IMR-90 (cell line): ENCODE measurements around the gene PSMA3. TPM values are rescaled to one million over a fixed set of nuclear protein-coding genes. Genes with fewer than 3 reads are reported as not detected.

Source experiments
- ATAC-seq: fragments of 200-7000 bp; cut with Tn5 transposase; 2 replicates; pipeline ENCODE4 v1.9.1; 2020; ENCODE audit warnings: low read depth, mild to moderate bottlenecking, moderate library complexity
- BruUV-seq: library from RNA; stranded (reverse); fragments of 400-500 nt; replicated peaks from 2 replicates; lab custom pipeline; 2021; lab: Mats Ljungman, UMichigan
- CTCF ChIA-PET: fragments of 300-600 bp; formaldehyde crosslinking; extraction: SDS; loops from one replicate; lab custom pipeline; 2021; ENCODE audit warnings: antibody characterized with exemption; lab: Yijun Ruan, JAX
- POLR2A ChIA-PET: fragments of 300-600 bp; sonication (Branson Sonifier 250); formaldehyde crosslinking; loops from one replicate; lab custom pipeline; 2022; ENCODE audit warnings: antibody characterized with exemption; ENCODE audit not compliant: unreplicated experiment; lab: Charles Lee
- DNase-seq: peaks from one replicate; pipeline ENCODE4 v3.0.0; 2013
- H2AFZ ChIP-seq: replicated peaks from 2 replicates; pipeline ENCODE3; 2013; ENCODE audit warnings: low read length, mild to moderate bottlenecking; ENCODE audit not compliant: poor library complexity
- H2AK5ac ChIP-seq: 2 replicates; pipeline ENCODE4 v1.6.1; 2013; ENCODE audit warnings: low read depth, low read length, inconsistent platforms
- H2AK9ac ChIP-seq: replicated peaks from 2 replicates; pipeline ENCODE3; 2013; ENCODE audit warnings: mild to moderate bottlenecking, low read depth, low read length, moderate library complexity; ENCODE audit not compliant: poor library complexity
- H2BK120ac ChIP-seq: 2 replicates; pipeline ENCODE4 v1.6.1; 2013; ENCODE audit warnings: low read depth, low read length, inconsistent platforms
- H2BK15ac ChIP-seq: 3 replicates; pipeline ENCODE4 v1.6.1; 2013; ENCODE audit warnings: low read depth, low read length, inconsistent platforms
- H2BK20ac ChIP-seq: 2 replicates; pipeline ENCODE4 v1.6.1; 2013; ENCODE audit warnings: low read depth, mild to moderate bottlenecking, inconsistent platforms, low read length, moderate library complexity
- H2BK5ac ChIP-seq: 2 replicates; pipeline ENCODE4 v1.6.1; 2013; ENCODE audit warnings: mild to moderate bottlenecking, low read depth, low read length, inconsistent platforms; ENCODE audit not compliant: poor library complexity, severe bottlenecking
- H3K14ac ChIP-seq: replicated peaks from 2 replicates; pipeline ENCODE4 v1.6.1; 2013; ENCODE audit warnings: low read depth, low read length, inconsistent platforms
- H3K18ac ChIP-seq: 2 replicates; pipeline ENCODE4 v1.6.1; 2013; ENCODE audit warnings: low read depth, low read length, control low read depth
- H3K23ac ChIP-seq: 2 replicates; pipeline ENCODE4 v1.6.1; 2013; ENCODE audit warnings: low read depth, low read length, inconsistent platforms
- H3K27ac ChIP-seq: 2 replicates; pipeline ENCODE4 v1.5.1; 2013; ENCODE audit warnings: mild to moderate bottlenecking, control low read depth, low read length; ENCODE audit not compliant: insufficient read depth
- H3K27me3 ChIP-seq: 2 replicates; pipeline ENCODE4 v1.6.1; 2013; ENCODE audit warnings: low read length; ENCODE audit not compliant: control insufficient read depth, insufficient read depth
- H3K36me3 ChIP-seq: 2 replicates; pipeline ENCODE4 v1.6.1; 2013; ENCODE audit warnings: low read length, mixed read lengths; ENCODE audit not compliant: control insufficient read depth, insufficient read depth
- H3K4ac ChIP-seq: 2 replicates; pipeline ENCODE4 v1.6.1; 2013; ENCODE audit warnings: low read depth, low read length, inconsistent platforms
- H3K4me1 ChIP-seq: 2 replicates; pipeline ENCODE4 v1.6.1; 2013; ENCODE audit warnings: low read length, mixed read lengths; ENCODE audit not compliant: control insufficient read depth, insufficient read depth
- H3K4me2 ChIP-seq: 2 replicates; pipeline ENCODE4 v1.6.1; 2013; ENCODE audit warnings: low read depth, mild to moderate bottlenecking, control low read depth, low read length, moderate library complexity
- H3K4me3 ChIP-seq: 2 replicates; pipeline ENCODE4 v1.5.1; 2013; ENCODE audit warnings: low read depth, mild to moderate bottlenecking, control low read depth, low read length, moderate library complexity; ENCODE audit not compliant: insufficient read depth
- H3K56ac ChIP-seq: 2 replicates; pipeline ENCODE4 v1.6.1; 2013; ENCODE audit warnings: low read length, inconsistent platforms; ENCODE audit not compliant: insufficient read depth; ENCODE audit errors: extremely low read depth
- H3K79me1 ChIP-seq, 2 experiments: 2 replicates each; pipeline ENCODE4 v1.6.1; 2013; ENCODE audit warnings: low read length in 2 of 2, inconsistent platforms in 1 of 2, low read depth in 1 of 2
- H3K9ac ChIP-seq: 2 replicates; pipeline ENCODE4 v1.6.1; 2013; ENCODE audit warnings: low read depth, low read length, control low read depth
- H3K9me1 ChIP-seq: 2 replicates; pipeline ENCODE4 v1.6.1; 2013; ENCODE audit warnings: low read length, inconsistent platforms; ENCODE audit not compliant: insufficient read depth
- H3K9me3 ChIP-seq: 2 replicates; pipeline ENCODE4 v1.6.1; 2013; ENCODE audit warnings: low read length; ENCODE audit not compliant: control insufficient read depth, insufficient read depth
- H4K20me1 ChIP-seq: 2 replicates; pipeline ENCODE4 v1.6.1; 2013; ENCODE audit warnings: low read length, inconsistent platforms; ENCODE audit not compliant: insufficient read depth
- H4K5ac ChIP-seq: 2 replicates; pipeline ENCODE4 v1.6.1; 2013; ENCODE audit warnings: mild to moderate bottlenecking, low read depth, low read length, control low read depth
- H4K8ac ChIP-seq, 2 experiments: 2 replicates each; pipeline ENCODE4 v1.6.1; 2013; ENCODE audit warnings: low read depth in 2 of 2, low read length in 2 of 2, control low read depth in 1 of 2, inconsistent platforms in 1 of 2
- H4K91ac ChIP-seq: 2 replicates; pipeline ENCODE4 v1.6.1; 2013; ENCODE audit warnings: low read depth, low read length, inconsistent platforms; ENCODE audit not compliant: insufficient read depth
- BHLHE40 ChIP-seq: fragments of 150-350 bp; IDR thresholded peaks from 2 replicates; pipeline ENCODE4 v1.6.1; 2016; ENCODE audit warnings: mild to moderate bottlenecking, low read depth, low read length
- CEBPB ChIP-seq: IDR thresholded peaks from 2 replicates; pipeline ENCODE4 v1.6.1; 2012; ENCODE audit warnings: low read depth, low read length, improper control_type of control experiment
- CHD1 ChIP-seq: IDR thresholded peaks from 2 replicates; pipeline ENCODE4 v1.6.1; 2012; ENCODE audit warnings: low read depth, low read length, improper control_type of control experiment
- FOS ChIP-seq: fragments of 150-350 bp; IDR thresholded peaks from 2 replicates; pipeline ENCODE4 v1.6.1; 2016; ENCODE audit warnings: low read depth, low read length
- MAFK ChIP-seq: IDR thresholded peaks from 2 replicates; pipeline ENCODE4 v1.6.1; 2012; ENCODE audit warnings: low read depth, low read length, improper control_type of control experiment
- MAZ ChIP-seq: IDR thresholded peaks from 2 replicates; pipeline ENCODE4 v1.6.1; 2012; ENCODE audit warnings: low read depth, mild to moderate bottlenecking, low read length, improper control_type of control experiment, moderate library complexity, borderline replicate concordance
- MXI1 ChIP-seq: IDR thresholded peaks from 2 replicates; pipeline ENCODE4 v1.6.1; 2012; ENCODE audit warnings: low read depth, mild to moderate bottlenecking, low read length, moderate library complexity, borderline replicate concordance
- NFE2L2 ChIP-seq: fragments of 150-350 bp; IDR thresholded peaks from 2 replicates; pipeline ENCODE4 v1.6.1; 2016; ENCODE audit warnings: low read depth, mild to moderate bottlenecking, low read length
- POLR2A ChIP-seq: IDR thresholded peaks from 2 replicates; pipeline ENCODE4 v1.6.1; 2012; ENCODE audit warnings: mild to moderate bottlenecking, low read depth, low read length
- RAD21 ChIP-seq: IDR thresholded peaks from 2 replicates; pipeline ENCODE4 v1.6.1; 2012; ENCODE audit warnings: low read length, improper control_type of control experiment
- RCOR1 ChIP-seq: IDR thresholded peaks from 2 replicates; pipeline ENCODE4 v1.6.1; 2012; ENCODE audit warnings: mild to moderate bottlenecking, low read length, improper control_type of control experiment; ENCODE audit not compliant: insufficient replicate concordance
- RFX5 ChIP-seq: IDR thresholded peaks from 2 replicates; pipeline ENCODE4 v1.8.0; 2012; ENCODE audit warnings: low read depth, mild to moderate bottlenecking, low read length, moderate library complexity
- SMC3 ChIP-seq: fragments of 150-350 bp; IDR thresholded peaks from 2 replicates; pipeline ENCODE4 v1.6.1; 2016; ENCODE audit warnings: low read depth, mild to moderate bottlenecking, antibody characterized with exemption, low read length, moderate library complexity
- USF2 ChIP-seq: fragments of 150-350 bp; IDR thresholded peaks from 2 replicates; pipeline ENCODE4 v1.6.1; 2017; ENCODE audit warnings: mild to moderate bottlenecking, antibody characterized with exemption, low read length, low read depth
- WGBS, 2 experiments: methylation state at CpG; one replicate each; pipeline versions ENCODE4 v1.1.5 to v1.1.7; 2013; ENCODE audit warnings: missing lambda C conversion rate in 2 of 2; ENCODE audit not compliant: insufficient read length in 1 of 2; ENCODE audit errors: extremely low coverage in 2 of 2; 5-methylcytosine and 5-hydroxymethylcytosine counted together
- dilution Hi-C: fragments of 300-500 bp; cut with HindIII; formaldehyde crosslinking; loops from one replicate; pipeline ENCODE4 v1.14.3; 2018; ENCODE audit warnings: low sequenced_read_pairs; ENCODE audit not compliant: unreplicated experiment
- in situ Hi-C: fragments of 300-500 bp; cut with MboI; formaldehyde crosslinking; loops from 3 replicates; pipeline ENCODE4 v1.14.3; 2019; ENCODE audit warnings: low sequenced_read_pairs, inconsistent platforms, mixed read lengths
- intact Hi-C: fragments of 100-400 bp; cut with micrococcal nuclease; formaldehyde crosslinking; loops from 2 replicates; pipeline ENCODE4 v1.10.0; 2022
- polyA plus RNA-seq, 3 experiments: library from polyadenylated mRNA; depleted of rRNA; stranded (reverse); fragments of >200 nt; gene quantifications; 2 replicates each; pipeline ENCODE4 v1.2.3, GENCODE V29; 2012; ENCODE audit warnings: low replicate concordance in 1 of 3
- total RNA-seq: library from RNA; depleted of rRNA; stranded (reverse); fragments of >200 nt; gene quantifications from 2 replicates; pipeline ENCODE4 v1.2.3, GENCODE V29; 2012
- TF ChIP-seq, protein P1 (sequence below): fragments of 150-350 bp; IDR thresholded peaks from 2 replicates; pipeline ENCODE4 v1.6.1; 2016; ENCODE audit warnings: low read depth, mild to moderate bottlenecking, low read length, moderate library complexity, borderline replicate concordance
- TF ChIP-seq, protein P2 (sequence below): conservative IDR thresholded peaks from 2 replicates; pipeline ENCODE4 v1.5.1; 2012; ENCODE audit warnings: mild to moderate bottlenecking, low read depth, low read length, improper control_type of control experiment

Gene PSMA3
- total and polyA plus RNA-seq, 2 of the 4 experiments (the other 2 are of a cell fraction) = 74.9 to 231 TPM

- peaks cover 10% of the 10 kb centered on the region; the same call in 1 of the 2 replicates for H3K36me3 ChIP-seq
- H3K27me3 ChIP-seq = no peaks in the 10 kb centered on the region
- TF ChIP-seq MXI1 = no peak
- TF ChIP-seq, protein P1, sequence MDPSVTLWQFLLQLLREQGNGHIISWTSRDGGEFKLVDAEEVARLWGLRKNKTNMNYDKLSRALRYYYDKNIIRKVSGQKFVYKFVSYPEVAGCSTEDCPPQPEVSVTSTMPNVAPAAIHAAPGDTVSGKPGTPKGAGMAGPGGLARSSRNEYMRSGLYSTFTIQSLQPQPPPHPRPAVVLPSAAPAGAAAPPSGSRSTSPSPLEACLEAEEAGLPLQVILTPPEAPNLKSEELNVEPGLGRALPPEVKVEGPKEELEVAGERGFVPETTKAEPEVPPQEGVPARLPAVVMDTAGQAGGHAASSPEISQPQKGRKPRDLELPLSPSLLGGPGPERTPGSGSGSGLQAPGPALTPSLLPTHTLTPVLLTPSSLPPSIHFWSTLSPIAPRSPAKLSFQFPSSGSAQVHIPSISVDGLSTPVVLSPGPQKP = no peak
- TF ChIP-seq CHD1 = no peak
- no peak for TF ChIP-seq CEBPB
- no peak for TF ChIP-seq RCOR1
- TF ChIP-seq, protein P2, sequence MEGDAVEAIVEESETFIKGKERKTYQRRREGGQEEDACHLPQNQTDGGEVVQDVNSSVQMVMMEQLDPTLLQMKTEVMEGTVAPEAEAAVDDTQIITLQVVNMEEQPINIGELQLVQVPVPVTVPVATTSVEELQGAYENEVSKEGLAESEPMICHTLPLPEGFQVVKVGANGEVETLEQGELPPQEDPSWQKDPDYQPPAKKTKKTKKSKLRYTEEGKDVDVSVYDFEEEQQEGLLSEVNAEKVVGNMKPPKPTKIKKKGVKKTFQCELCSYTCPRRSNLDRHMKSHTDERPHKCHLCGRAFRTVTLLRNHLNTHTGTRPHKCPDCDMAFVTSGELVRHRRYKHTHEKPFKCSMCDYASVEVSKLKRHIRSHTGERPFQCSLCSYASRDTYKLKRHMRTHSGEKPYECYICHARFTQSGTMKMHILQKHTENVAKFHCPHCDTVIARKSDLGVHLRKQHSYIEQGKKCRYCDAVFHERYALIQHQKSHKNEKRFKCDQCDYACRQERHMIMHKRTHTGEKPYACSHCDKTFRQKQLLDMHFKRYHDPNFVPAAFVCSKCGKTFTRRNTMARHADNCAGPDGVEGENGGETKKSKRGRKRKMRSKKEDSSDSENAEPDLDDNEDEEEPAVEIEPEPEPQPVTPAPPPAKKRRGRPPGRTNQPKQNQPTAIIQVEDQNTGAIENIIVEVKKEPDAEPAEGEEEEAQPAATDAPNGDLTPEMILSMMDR = no peak
- TF ChIP-seq SMC3 = no peak
- TF ChIP-seq RFX5 = no peak
- TF ChIP-seq USF2 = no peak
- TF ChIP-seq POLR2A = no peak
- no peak for TF ChIP-seq MAFK
- no peak for TF ChIP-seq MAZ
- TF ChIP-seq BHLHE40 = no peak
- TF ChIP-seq RAD21 = no peak
- no peak for TF ChIP-seq NFE2L2
- TF ChIP-seq FOS = no peak
- H4K20me1 ChIP-seq = no peaks in the 10 kb centered on the region
- H2BK120ac ChIP-seq = no peak overlapping the region
- 0 out of 4 replicates have a peak, but pooled peaks cover 0 to 7% of the 10 kb centered on the region in 2 experiments for H3K79me1 ChIP-seq
- no peak overlapping the region for H4K8ac ChIP-seq
- H3K9ac ChIP-seq = no peak overlapping the region
- H4K91ac ChIP-seq = no peak overlapping the region
- BruUV-seq = no TSS peak
- H2BK5ac ChIP-seq = no peak overlapping the region
- H3K4me3 ChIP-seq = no peak overlapping the region
- ATAC-seq = no peak
- H3K9me1 ChIP-seq = no peaks in the 10 kb centered on the region; the same call in 1 of the 2 replicates
- CTCF ChIA-PET = no interaction called here
- no peaks in the 10 kb centered on the region for H3K4me1 ChIP-seq
- no peak overlapping the region for H4K5ac ChIP-seq
- DNase-seq = no peak
- in situ Hi-C loops = no loop called here
- intact Hi-C loops = no loop called here
- H2AK9ac ChIP-seq = no peak overlapping the region
- H3K4ac ChIP-seq = no peak overlapping the region
- H3K56ac ChIP-seq = no peak overlapping the region
- no peak overlapping the region for H3K23ac ChIP-seq
- H3K4me2 ChIP-seq = no peak overlapping the region
- H2BK20ac ChIP-seq = no peak overlapping the region
- no peak overlapping the region for H3K27ac ChIP-seq
- no peak overlapping the region for H2BK15ac ChIP-seq
- H3K18ac ChIP-seq = no peak overlapping the region
- no peak overlapping the region for H2AK5ac ChIP-seq
- no CpG with 5 or more reads among the region's 2 CpGs for WGBS, 2 experiments
- POLR2A ChIA-PET = no interaction called here
- H2AFZ ChIP-seq = no peak overlapping the region
- dilution Hi-C loops = no loop called here
- no peak overlapping the region for H3K14ac ChIP-seq
- no peaks in the 10 kb centered on the region for H3K9me3 ChIP-seq
Observed at GRCh38 chr14:58309086-58309485, 64.4 kb downstream of the PSMA3 start.
